ENCODE results near the gene SEC31A. TPM values are rescaled to one million over a fixed set of nuclear protein-coding genes. Genes with fewer than 3 reads are reported as not detected.
"Not testable (repeated sequence)": the region's sequence is repeated elsewhere in the genome, so short reads cannot be mapped to it uniquely, and the experiment has no call there.

Gene SEC31A
- total and polyA plus RNA-seq, 4 donors: 83.7 to 244 (median 149) TPM

DNA sequence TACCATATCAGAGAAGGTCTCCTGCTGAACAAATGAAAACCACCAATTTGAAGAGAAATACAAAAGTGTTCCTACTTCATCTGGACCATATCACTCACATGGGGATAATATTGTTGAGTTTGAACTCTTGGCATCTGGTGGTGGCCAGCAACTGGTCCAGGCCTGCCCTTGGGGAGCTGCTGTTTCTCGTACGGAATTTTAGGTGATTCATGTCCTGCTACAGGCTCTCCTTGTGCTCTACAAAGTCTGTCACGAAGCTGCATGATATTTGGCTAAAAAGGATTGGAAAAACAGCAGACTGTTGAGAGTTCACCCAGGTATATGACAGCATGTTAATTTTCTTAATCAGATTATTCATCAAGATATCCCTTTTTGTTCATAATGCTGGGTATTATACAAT is 42.2 kb downstream of the SEC31A start:
- no peak for ATAC-seq (ENCODE audit: insufficient read depth, low FRiP score)
- WGBS, 2 donors: 95 to 97% methylated on average over 3 of the region's 3 CpGs

DNA sequence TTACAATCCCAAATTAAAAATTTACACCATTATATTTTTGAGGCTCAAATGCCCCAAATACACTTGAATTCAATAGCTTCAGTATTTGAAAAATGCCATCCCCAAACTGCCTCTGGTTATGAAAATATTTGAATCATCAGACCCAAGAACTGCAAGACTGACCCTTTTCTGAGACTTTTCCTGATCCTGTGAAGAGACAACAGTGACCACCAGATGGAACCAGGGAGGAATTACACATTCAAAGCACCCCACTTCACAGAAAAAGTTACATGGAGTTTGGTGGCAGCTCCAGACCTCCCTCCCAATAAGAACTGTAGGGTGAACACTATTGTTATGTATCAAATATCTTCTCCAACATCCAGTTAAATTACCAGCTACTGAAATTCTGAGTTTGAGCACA is 48.4 kb downstream of the SEC31A start:
- no peak overlapping the region for H3K27ac ChIP-seq (ENCODE audit: low read depth in 1 of 2, low read length in 1 of 2)
- DNase-seq (peak in 1 of 3 donors; percentile 10), ATAC-seq (ENCODE audit: insufficient read depth, low FRiP score) (no peak)
- peaks cover 25 to 49% (median 31%) of the 10 kb centered on the region in 4 donors for H3K36me3 ChIP-seq (ENCODE audit: control insufficient read depth in 4 of 4, insufficient read depth in 4 of 4, low read length in 4 of 4)
- H3K9ac ChIP-seq (ENCODE audit: insufficient read depth in 1 of 2, low read length in 2 of 2): no peak overlapping the region
- no peak overlapping the region for H3K4me3 ChIP-seq
- H3K9me3 ChIP-seq (ENCODE audit: control insufficient read depth in 4 of 4, insufficient read depth in 3 of 4, low read length in 3 of 4): no peaks in the 10 kb centered on the region
- no peaks in the 10 kb centered on the region for H3K27me3 ChIP-seq (ENCODE audit: control insufficient read depth in 3 of 3, insufficient read depth in 3 of 3, low read length in 2 of 3)
- TF ChIP-seq, protein P1, sequence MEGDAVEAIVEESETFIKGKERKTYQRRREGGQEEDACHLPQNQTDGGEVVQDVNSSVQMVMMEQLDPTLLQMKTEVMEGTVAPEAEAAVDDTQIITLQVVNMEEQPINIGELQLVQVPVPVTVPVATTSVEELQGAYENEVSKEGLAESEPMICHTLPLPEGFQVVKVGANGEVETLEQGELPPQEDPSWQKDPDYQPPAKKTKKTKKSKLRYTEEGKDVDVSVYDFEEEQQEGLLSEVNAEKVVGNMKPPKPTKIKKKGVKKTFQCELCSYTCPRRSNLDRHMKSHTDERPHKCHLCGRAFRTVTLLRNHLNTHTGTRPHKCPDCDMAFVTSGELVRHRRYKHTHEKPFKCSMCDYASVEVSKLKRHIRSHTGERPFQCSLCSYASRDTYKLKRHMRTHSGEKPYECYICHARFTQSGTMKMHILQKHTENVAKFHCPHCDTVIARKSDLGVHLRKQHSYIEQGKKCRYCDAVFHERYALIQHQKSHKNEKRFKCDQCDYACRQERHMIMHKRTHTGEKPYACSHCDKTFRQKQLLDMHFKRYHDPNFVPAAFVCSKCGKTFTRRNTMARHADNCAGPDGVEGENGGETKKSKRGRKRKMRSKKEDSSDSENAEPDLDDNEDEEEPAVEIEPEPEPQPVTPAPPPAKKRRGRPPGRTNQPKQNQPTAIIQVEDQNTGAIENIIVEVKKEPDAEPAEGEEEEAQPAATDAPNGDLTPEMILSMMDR (IDR thresholded peaks at IDR 0.05; ENCODE audit: control extremely low read depth, extremely low read depth): no peak
- H3K4me1 ChIP-seq (ENCODE audit: control insufficient read depth in 5 of 5, insufficient read depth in 5 of 5, low read length in 5 of 5): no peaks in the 10 kb centered on the region

More for the DNA sequence above, 42.2 kb downstream of the SEC31A start:
- TF ChIP-seq, protein P1 (IDR thresholded peaks at IDR 0.05; ENCODE audit: control extremely low read depth, extremely low read depth): no peak
- no peaks in the 10 kb centered on the region for H3K9me3 ChIP-seq (ENCODE audit: control insufficient read depth in 4 of 4, insufficient read depth in 3 of 4, low read length in 3 of 4)
- no peaks in the 10 kb centered on the region for H3K4me1 ChIP-seq (ENCODE audit: control insufficient read depth in 5 of 5, insufficient read depth in 5 of 5, low read length in 5 of 5)
- peaks cover 25 to 61% (median 46%) of the 10 kb centered on the region in 4 donors for H3K36me3 ChIP-seq (ENCODE audit: control insufficient read depth in 4 of 4, insufficient read depth in 4 of 4, low read length in 4 of 4)
- H3K27ac ChIP-seq (ENCODE audit: low read depth in 1 of 2, low read length in 1 of 2): no peak overlapping the region
- H3K4me3 ChIP-seq: no peak overlapping the region
- DNase-seq: no peak
- no peak overlapping the region for H3K9ac ChIP-seq (ENCODE audit: insufficient read depth in 1 of 2, low read length in 2 of 2)
- H3K27me3 ChIP-seq (ENCODE audit: control insufficient read depth in 3 of 3, insufficient read depth in 3 of 3, low read length in 2 of 3): no peaks in the 10 kb centered on the region

DNA sequence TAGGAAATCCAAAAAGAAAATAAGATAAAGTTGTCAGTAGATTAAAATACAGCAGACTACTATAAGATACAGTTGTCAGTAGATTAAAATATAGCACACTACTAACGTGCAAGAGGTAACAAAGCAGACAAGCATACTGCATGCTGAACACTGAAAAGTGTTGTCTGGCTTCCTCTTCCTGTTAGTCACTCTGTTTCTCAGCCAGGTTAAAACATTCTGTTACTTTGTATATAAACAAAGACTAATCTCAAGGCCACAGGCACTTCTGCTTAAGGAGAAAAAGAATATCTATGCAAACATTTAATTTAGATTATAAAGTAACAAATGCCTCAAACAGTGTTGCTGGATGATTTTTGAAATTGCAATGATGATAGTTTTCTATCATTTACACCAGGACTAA is 51.3 kb downstream of the SEC31A start:
- no peaks in the 10 kb centered on the region for H3K27me3 ChIP-seq (ENCODE audit: control insufficient read depth in 3 of 3, insufficient read depth in 3 of 3, low read length in 2 of 3)
- TF ChIP-seq, protein P1 (IDR thresholded peaks at IDR 0.05; ENCODE audit: control extremely low read depth, extremely low read depth): no peak
- DNase-seq (no peak), ATAC-seq (ENCODE audit: insufficient read depth, low FRiP score) (no peak)
- H3K4me3 ChIP-seq: no peak overlapping the region
- H3K9ac ChIP-seq (ENCODE audit: insufficient read depth in 1 of 2, low read length in 2 of 2): no peak overlapping the region
- no peak overlapping the region for H3K27ac ChIP-seq (ENCODE audit: low read depth in 1 of 2, low read length in 1 of 2)
- H3K9me3 ChIP-seq (ENCODE audit: control insufficient read depth in 4 of 4, insufficient read depth in 3 of 4, low read length in 3 of 4): no peaks in the 10 kb centered on the region
- peaks cover 19 to 43% (median 26%) of the 10 kb centered on the region in 4 donors for H3K36me3 ChIP-seq (ENCODE audit: control insufficient read depth in 4 of 4, insufficient read depth in 4 of 4, low read length in 4 of 4)
- WGBS, 2 donors: 70 to 86% methylated on average over 1 of the region's 1 CpG
- no peaks in the 10 kb centered on the region for H3K4me1 ChIP-seq (ENCODE audit: control insufficient read depth in 5 of 5, insufficient read depth in 5 of 5, low read length in 5 of 5)

DNA sequence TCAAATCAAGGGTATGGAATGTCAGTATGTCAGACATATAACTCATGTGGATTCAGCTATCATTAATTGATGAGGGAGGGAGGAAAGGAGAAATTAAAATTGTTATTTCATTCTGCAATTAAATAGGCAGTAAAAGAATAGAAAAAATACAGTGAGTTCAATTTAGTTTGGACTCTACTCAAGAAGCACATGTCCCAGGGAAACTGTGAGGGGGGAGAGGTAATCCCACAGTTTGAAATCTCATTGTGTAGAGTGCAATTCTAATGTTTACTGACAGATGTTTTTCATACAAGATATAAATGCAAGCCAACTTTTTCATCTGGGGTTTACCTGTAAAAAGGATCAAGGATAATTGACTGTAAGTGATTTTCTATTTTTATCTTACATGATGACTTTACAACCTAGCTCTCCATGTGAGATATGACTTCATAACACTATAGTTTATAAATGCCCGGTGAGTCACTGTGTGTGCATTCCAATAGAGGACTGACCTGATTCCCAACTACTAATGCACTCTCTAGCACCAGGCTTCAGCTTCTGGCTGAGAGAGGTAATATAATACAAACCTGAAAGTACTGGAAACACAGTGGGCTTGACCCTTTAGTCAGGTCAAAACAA is 57.1 kb downstream of the SEC31A start:
- ATAC-seq (ENCODE audit: insufficient read depth, low FRiP score): no peak
- H3K4me3 ChIP-seq: no peak overlapping the region
- no peaks in the 10 kb centered on the region for H3K9me3 ChIP-seq (ENCODE audit: control insufficient read depth in 4 of 4, insufficient read depth in 3 of 4, low read length in 3 of 4)
- H3K4me1 ChIP-seq (ENCODE audit: control insufficient read depth in 5 of 5, insufficient read depth in 5 of 5, low read length in 5 of 5): peaks cover 0 to 4% (median 0%) of the 10 kb centered on the region in 5 donors
- no peak for DNase-seq
- TF ChIP-seq, protein P1 (IDR thresholded peaks at IDR 0.05; ENCODE audit: control extremely low read depth, extremely low read depth): no peak
- no peak overlapping the region for H3K9ac ChIP-seq (ENCODE audit: insufficient read depth in 1 of 2, low read length in 2 of 2)
- 55 to 74% methylated on average over 1 of the region's 1 CpG for WGBS, 2 donors
- peaks cover 5 to 31% (median 18%) of the 10 kb centered on the region in 4 donors for H3K36me3 ChIP-seq (ENCODE audit: control insufficient read depth in 4 of 4, insufficient read depth in 4 of 4, low read length in 4 of 4)
- H3K27ac ChIP-seq (ENCODE audit: low read depth in 1 of 2, low read length in 1 of 2): peak overlapping the region in 1 of 2 donors; percentile 60
- H3K27me3 ChIP-seq (ENCODE audit: control insufficient read depth in 3 of 3, insufficient read depth in 3 of 3, low read length in 2 of 3): no peaks in the 10 kb centered on the region

DNA sequence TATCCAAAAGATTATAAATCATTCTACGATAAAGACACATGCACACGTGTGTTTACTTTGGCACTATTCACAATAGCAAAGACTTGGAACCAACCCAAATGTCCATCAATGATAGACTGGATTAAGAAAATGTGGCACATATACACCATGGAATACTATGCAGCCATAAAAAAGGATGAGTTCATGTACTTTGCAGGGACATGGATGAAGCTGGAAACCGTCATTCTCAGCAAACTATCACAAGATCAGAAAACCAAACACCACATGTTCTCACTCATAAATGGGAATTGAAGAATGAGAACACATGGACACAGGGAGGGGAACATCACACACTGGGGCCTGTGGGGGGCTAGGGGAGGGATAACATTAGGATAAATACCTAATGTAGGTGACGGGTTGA is 57.9 kb downstream of the SEC31A start:
- not testable (repeated sequence) for H3K4me3 ChIP-seq; DNase-seq; H3K4me1 ChIP-seq (ENCODE audit: control insufficient read depth in 5 of 5, insufficient read depth in 5 of 5, low read length in 5 of 5); H3K9me3 ChIP-seq (ENCODE audit: control insufficient read depth in 4 of 4, insufficient read depth in 3 of 4, low read length in 3 of 4); H3K27me3 ChIP-seq (ENCODE audit: control insufficient read depth in 3 of 3, insufficient read depth in 3 of 3, low read length in 2 of 3); ATAC-seq (ENCODE audit: insufficient read depth, low FRiP score); H3K9ac ChIP-seq (ENCODE audit: insufficient read depth in 1 of 2, low read length in 2 of 2); H3K27ac ChIP-seq (ENCODE audit: low read depth in 1 of 2, low read length in 1 of 2)
- 85 to 87% methylated on average over 4 of the region's 4 CpGs for WGBS, 2 donors
- H3K36me3 ChIP-seq (ENCODE audit: control insufficient read depth in 4 of 4, insufficient read depth in 4 of 4, low read length in 4 of 4): peaks cover 6 to 31% (median 22%) of the 10 kb centered on the region in 4 donors
